Fibroblast of lung (primary cell): ENCODE measurements around the gene SLC7A14. TPM values are rescaled to one million over a fixed set of nuclear protein-coding genes. Genes with fewer than 3 reads are reported as not detected.
A peak's percentile ranks its signal among the peaks of the same experiment; 100 is the strongest.

Source experiments
- DNase-seq, 2 donors: peaks; one replicate each; pipeline versions ENCODE4 v3.0.0 to v3.0.0-alpha.2; 2010; ENCODE audit warnings: low read depth in 2 of 2
- H2AFZ ChIP-seq: 2 replicates; pipeline ENCODE4 v1.5.1; 2012; ENCODE audit warnings: low read length, control low read depth, inconsistent platforms
- H3K27ac ChIP-seq: 2 replicates; pipeline ENCODE4 v1.5.1; 2011; ENCODE audit warnings: low read length, control low read depth; ENCODE audit not compliant: insufficient read depth
- H3K27me3 ChIP-seq: 2 replicates; pipeline ENCODE4 v1.5.1; 2011; ENCODE audit warnings: mild to moderate bottlenecking, low read length; ENCODE audit not compliant: control insufficient read depth, insufficient read depth
- H3K36me3 ChIP-seq: 2 replicates; pipeline ENCODE4 v1.5.1; 2011; ENCODE audit warnings: low read length; ENCODE audit not compliant: control insufficient read depth, insufficient read depth
- H3K4me1 ChIP-seq: 2 replicates; pipeline ENCODE4 v1.5.1; 2011; ENCODE audit warnings: low read length; ENCODE audit not compliant: control insufficient read depth, insufficient read depth; ENCODE audit errors: extremely low read depth
- H3K4me2 ChIP-seq: 2 replicates; pipeline ENCODE4 v1.5.1; 2011; ENCODE audit warnings: low read length, control low read depth; ENCODE audit not compliant: insufficient read depth; ENCODE audit errors: extremely low read depth
- H3K4me3 ChIP-seq, 4 experiments: fragments of 200-600 bp in 1 of 4; sonication (generic) in 1 of 4; replicated peaks in 1 of 4; 2 replicates each; pipeline ENCODE4 v1.5.1; 2011 to 2016; ENCODE audit warnings: low read length in 4 of 4, low read depth in 3 of 4, mild to moderate bottlenecking in 3 of 4, control low read depth in 2 of 4, inconsistent platforms in 1 of 4, mixed read lengths in 1 of 4; ENCODE audit not compliant: insufficient read depth in 1 of 4; ENCODE audit errors: control extremely low read depth in 1 of 4
- H3K79me2 ChIP-seq: 2 replicates; pipeline ENCODE4 v1.5.1; 2012; ENCODE audit warnings: mild to moderate bottlenecking, low read length, inconsistent platforms; ENCODE audit not compliant: control insufficient read depth, insufficient read depth
- H3K9ac ChIP-seq: 2 replicates; pipeline ENCODE4 v1.5.1; 2011; ENCODE audit warnings: mild to moderate bottlenecking, low read length, control low read depth; ENCODE audit not compliant: insufficient read depth
- H3K9me3 ChIP-seq: 2 replicates; pipeline ENCODE4 v1.5.1; 2012; ENCODE audit warnings: low read depth, low read length; ENCODE audit not compliant: control insufficient read depth, insufficient read depth
- H4K20me1 ChIP-seq: 2 replicates; pipeline ENCODE4 v1.5.1; 2011; ENCODE audit warnings: low read length; ENCODE audit not compliant: control insufficient read depth, insufficient read depth; ENCODE audit errors: extremely low read depth
- EZH2 ChIP-seq: IDR thresholded peaks from 2 replicates; pipeline ENCODE4 v1.5.1; 2012; ENCODE audit warnings: low read length, control low read depth, mild to moderate bottlenecking; ENCODE audit errors: missing control alignments
- polyA plus RNA-seq, 2 donors: library from polyadenylated mRNA; depleted of rRNA in 1 of 2; stranded (reverse) in 1 of 2; unstranded in 1 of 2; fragments of >200 nt; gene quantifications; 2 replicates each; pipeline ENCODE4 v1.2.1, GENCODE V29; 2011 to 2012; ENCODE audit warnings: missing spikeins in 1 of 2
- total RNA-seq: library from RNA; depleted of rRNA; stranded (reverse); fragments of >200 nt; gene quantifications from 2 replicates; pipeline ENCODE4 v1.2.1, GENCODE V29; 2014
- TF ChIP-seq, protein P1 (sequence below), 2 donors: IDR thresholded peaks in 1 of 2; conservative IDR thresholded peaks in 1 of 2; 1 replicate in 1 of 2; 2 replicates in 1 of 2; pipeline ENCODE4 v1.5.1; 2011 to 2012; ENCODE audit warnings: low read length in 2 of 2, control low read depth in 1 of 2, inconsistent platforms in 1 of 2, low read depth in 1 of 2, mild to moderate bottlenecking in 1 of 2

SLC7A14 gene
- total and polyA plus RNA-seq, 2 donors (not counting 1 experiment from before 2014, with no cell fraction given) = 1.3 to 3.4 TPM

DNA sequence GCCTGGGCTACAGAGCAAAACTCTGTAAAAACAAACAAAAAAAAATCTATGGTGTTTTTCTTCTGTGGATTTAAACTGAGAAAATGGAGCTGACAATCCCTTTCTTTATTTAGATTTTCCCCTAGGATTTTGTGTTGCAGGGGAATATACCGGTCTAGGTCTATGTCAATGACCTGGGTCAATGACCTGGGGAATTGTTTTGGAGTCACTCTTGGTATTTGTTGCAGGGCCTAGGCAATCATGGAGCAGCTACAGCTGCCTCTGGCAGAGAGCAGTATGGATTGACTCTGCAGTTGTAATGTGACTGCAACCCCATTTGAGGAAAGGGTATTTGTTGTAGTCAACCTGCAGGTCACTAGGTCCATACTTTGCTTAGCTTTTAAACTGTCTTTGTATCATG is 37.6 kb upstream of the SLC7A14 start:
- TF ChIP-seq, protein P1, sequence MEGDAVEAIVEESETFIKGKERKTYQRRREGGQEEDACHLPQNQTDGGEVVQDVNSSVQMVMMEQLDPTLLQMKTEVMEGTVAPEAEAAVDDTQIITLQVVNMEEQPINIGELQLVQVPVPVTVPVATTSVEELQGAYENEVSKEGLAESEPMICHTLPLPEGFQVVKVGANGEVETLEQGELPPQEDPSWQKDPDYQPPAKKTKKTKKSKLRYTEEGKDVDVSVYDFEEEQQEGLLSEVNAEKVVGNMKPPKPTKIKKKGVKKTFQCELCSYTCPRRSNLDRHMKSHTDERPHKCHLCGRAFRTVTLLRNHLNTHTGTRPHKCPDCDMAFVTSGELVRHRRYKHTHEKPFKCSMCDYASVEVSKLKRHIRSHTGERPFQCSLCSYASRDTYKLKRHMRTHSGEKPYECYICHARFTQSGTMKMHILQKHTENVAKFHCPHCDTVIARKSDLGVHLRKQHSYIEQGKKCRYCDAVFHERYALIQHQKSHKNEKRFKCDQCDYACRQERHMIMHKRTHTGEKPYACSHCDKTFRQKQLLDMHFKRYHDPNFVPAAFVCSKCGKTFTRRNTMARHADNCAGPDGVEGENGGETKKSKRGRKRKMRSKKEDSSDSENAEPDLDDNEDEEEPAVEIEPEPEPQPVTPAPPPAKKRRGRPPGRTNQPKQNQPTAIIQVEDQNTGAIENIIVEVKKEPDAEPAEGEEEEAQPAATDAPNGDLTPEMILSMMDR (conservative IDR thresholded peaks at IDR 0.05 in 1 of 2, IDR thresholded peaks at IDR 0.05 in 1 of 2; ENCODE audit: low read depth in 1 of 2, low read length in 2 of 2) = no peak
- no peak for TF ChIP-seq EZH2

DNA sequence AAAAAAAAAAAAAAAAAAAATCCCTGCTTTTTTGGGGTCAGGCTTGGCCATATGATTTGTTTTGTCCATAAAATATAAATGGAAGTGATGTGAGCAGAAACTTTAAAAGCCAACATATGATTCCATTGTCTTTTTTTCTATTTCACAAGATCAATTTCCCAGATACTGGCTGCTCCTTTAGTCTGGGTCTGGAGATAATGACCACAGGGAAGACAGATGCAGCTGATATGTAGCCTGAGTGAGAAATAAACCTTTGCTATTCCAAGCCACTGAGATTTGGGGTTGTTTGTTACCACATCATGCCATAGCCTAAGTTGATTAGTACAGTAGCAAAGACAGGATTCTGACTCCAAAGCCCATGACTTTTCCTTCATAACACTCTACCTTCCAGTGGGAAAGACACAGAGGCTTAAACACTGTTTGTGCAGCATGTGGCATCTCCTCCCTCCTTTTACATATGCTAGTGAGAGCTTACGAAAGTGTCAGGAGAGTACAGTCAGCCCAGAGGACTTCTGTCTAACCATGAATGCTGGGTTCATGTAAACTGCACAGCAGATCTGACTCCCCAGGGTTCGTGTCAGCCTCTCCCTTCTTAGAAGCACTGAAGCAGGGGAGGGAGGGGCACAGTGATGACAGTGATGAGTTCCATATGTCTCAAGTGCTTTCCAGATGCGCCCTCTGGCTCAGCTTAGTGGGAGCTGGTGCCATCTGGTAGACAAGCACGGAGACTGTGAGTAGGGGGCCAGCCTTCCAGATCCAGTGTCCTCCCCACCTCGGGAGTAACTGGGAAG is 36.7 kb upstream of the SLC7A14 start:
- H2AFZ ChIP-seq = peak overlapping the region; percentile 19
- H3K4me2 ChIP-seq = peak overlapping the region; percentile 62
- no peaks in the 10 kb centered on the region for H4K20me1 ChIP-seq
- H3K79me2 ChIP-seq = no peaks in the 10 kb centered on the region
- TF ChIP-seq EZH2 = no peak
- TF ChIP-seq, protein P1 (conservative IDR thresholded peaks at IDR 0.05 in 1 of 2, IDR thresholded peaks at IDR 0.05 in 1 of 2; ENCODE audit: low read depth in 1 of 2, low read length in 2 of 2) = peak; percentile 1 to 24
- H3K4me3 ChIP-seq = no peak overlapping the region
- H3K9me3 ChIP-seq = no peaks in the 10 kb centered on the region
- peaks cover 12% of the 10 kb centered on the region for H3K4me1 ChIP-seq
- H3K9ac ChIP-seq = no peak overlapping the region
- peak; percentile 66 to 99 for DNase-seq
- peak overlapping the region; percentile 78 for H3K27ac ChIP-seq
- no peaks in the 10 kb centered on the region for H3K27me3 ChIP-seq
- H3K36me3 ChIP-seq = no peaks in the 10 kb centered on the region

More for the DNA sequence above, 37.6 kb upstream of the SLC7A14 start:
- no peaks in the 10 kb centered on the region for H3K36me3 ChIP-seq
- no peak overlapping the region for H3K9ac ChIP-seq
- H3K79me2 ChIP-seq = no peaks in the 10 kb centered on the region
- DNase-seq = no peak
- H3K4me1 ChIP-seq = peaks cover 12% of the 10 kb centered on the region
- H4K20me1 ChIP-seq = no peaks in the 10 kb centered on the region
- H3K4me2 ChIP-seq = no peak overlapping the region
- H2AFZ ChIP-seq = no peak overlapping the region
- H3K27me3 ChIP-seq = no peaks in the 10 kb centered on the region
- no peaks in the 10 kb centered on the region for H3K9me3 ChIP-seq
- H3K27ac ChIP-seq = no peak overlapping the region
- no peak overlapping the region for H3K4me3 ChIP-seq

GRCh38 chr3:170621256-170621655 is 35.4 kb upstream of the SLC7A14 start:
- Histone ChIP-seq H3K4me2 (no peak overlapping the region), H3K27me3 (no peaks in the 10 kb centered on the region), H3K36me3 (no peaks in the 10 kb centered on the region), H3K4me1 (peaks cover 12% of the 10 kb centered on the region), H3K79me2 (no peaks in the 10 kb centered on the region), H3K9me3 (no peaks in the 10 kb centered on the region), H3K9ac (no peak overlapping the region), H2AFZ (no peak overlapping the region), H3K4me3 (no peak overlapping the region), H3K27ac (no peak overlapping the region), H4K20me1 (no peaks in the 10 kb centered on the region)
- TF ChIP-seq, protein P1 (conservative IDR thresholded peaks at IDR 0.05 in 1 of 2, IDR thresholded peaks at IDR 0.05 in 1 of 2; ENCODE audit: low read depth in 1 of 2, low read length in 2 of 2) = no peak
- no peak for TF ChIP-seq EZH2
- peak; percentile 5 to 34 for DNase-seq
